Aorta (tissue), 5 donors: ENCODE data around the gene PARP12. TPM values are rescaled to one million over a fixed set of nuclear protein-coding genes. Genes with fewer than 3 reads are reported as not detected.

Experiments
- ATAC-seq: fragments of 200-7000 bp; cut with Tn5 transposase; one replicate; pipeline ENCODE4 v1.9.1; 2022; ENCODE audit warnings: moderate library complexity; ENCODE audit not compliant: low FRiP score
- DNase-seq, 2 donors: peaks; one replicate each; pipeline ENCODE4 v3.0.0-alpha.2; 2020
- H3K27ac ChIP-seq, 2 donors: one replicate each; pipeline ENCODE4 v1.5.1; 2013; ENCODE audit warnings: low read length in 2 of 2, mild to moderate bottlenecking in 2 of 2, moderate library complexity in 2 of 2, control low read depth in 1 of 2, inconsistent platforms in 1 of 2, low read depth in 1 of 2
- H3K27me3 ChIP-seq, 2 donors: one replicate each; pipeline ENCODE4 v1.6.1; 2013; ENCODE audit warnings: control low read depth in 1 of 2, low read length in 1 of 2, mild to moderate bottlenecking in 1 of 2, moderate library complexity in 1 of 2; ENCODE audit not compliant: insufficient read depth in 2 of 2, control insufficient read depth in 1 of 2
- H3K36me3 ChIP-seq, 2 donors: one replicate each; pipeline ENCODE4 v1.6.1; 2013; ENCODE audit warnings: control low read depth in 1 of 2, low read length in 1 of 2, mild to moderate bottlenecking in 1 of 2; ENCODE audit not compliant: insufficient read depth in 2 of 2, control insufficient read depth in 1 of 2
- H3K4me1 ChIP-seq, 2 donors: one replicate each; pipeline ENCODE4 v1.6.1; 2013; ENCODE audit warnings: low read length in 2 of 2, control low read depth in 1 of 2, mild to moderate bottlenecking in 1 of 2, moderate library complexity in 1 of 2; ENCODE audit not compliant: insufficient read depth in 2 of 2, control insufficient read depth in 1 of 2
- H3K4me3 ChIP-seq, 2 donors: one replicate each; pipeline ENCODE4 v1.5.1; 2013; ENCODE audit warnings: low read length in 2 of 2, control low read depth in 1 of 2, mild to moderate bottlenecking in 1 of 2
- H3K9me3 ChIP-seq: one replicate; pipeline ENCODE4 v1.6.1; 2013; ENCODE audit warnings: mild to moderate bottlenecking, low read length; ENCODE audit not compliant: control insufficient read depth
- WGBS, 2 donors: extraction: QIAGEN DNeasy Blood & Tissue Kit; methylation state at CpG; one replicate each; pipeline ENCODE4 v1.1.7; 2013; 5-methylcytosine and 5-hydroxymethylcytosine counted together
- intact Hi-C, 2 donors: fragments of 100-400 bp; cut with DNase I; formaldehyde crosslinking; loops; one replicate each; pipeline versions ENCODE4 v1.14.2 to v1.15.0; 2022
- polyA plus RNA-seq, 2 donors: library from polyadenylated mRNA; stranded (reverse); fragments of 200-250 nt; gene quantifications; one replicate each; pipeline ENCODE4 v1.2.3, GENCODE V29; 2013
- total RNA-seq, 2 donors: library from RNA; stranded (reverse); fragmentation: NEBNext Ultra II Directional; extraction: Animal tissue kit (Norgen Biotek cat#: 25700); gene quantifications; one replicate each; pipeline ENCODE4 v1.2.1, GENCODE V29; 2021
- donor health status: healthy with polysubstance abuse.
- donor health status: Bipolar disorder and iron deficiency.
- donor health status: DM: no; HTN: no; CAD: no.
- donor health status: DM: no; HTN: no; CAD: no.
- donor health status: DM: yes; HTN: yes; CAD: no.

Gene PARP12
- total and polyA plus RNA-seq, 4 donors: 14.7 to 43.5 (median 39.8) TPM

GRCh38 chr7:140045697-140046096 is 17.1 kb downstream of the PARP12 start:
- Histone ChIP-seq H3K36me3 (peaks cover 2 to 4% of the 10 kb centered on the region in 2 donors), H3K27me3 (no peaks in the 10 kb centered on the region), H3K4me1 (no peaks in the 10 kb centered on the region), H3K27ac (no peak overlapping the region), H3K9me3 (no peaks in the 10 kb centered on the region), H3K4me3 (no peak overlapping the region)
- intact Hi-C loops: no loop called here
- ATAC-seq (no peak), DNase-seq (no peak)
- WGBS, 2 donors: 17 to 23% methylated on average over 6 of the region's 6 CpGs

DNA sequence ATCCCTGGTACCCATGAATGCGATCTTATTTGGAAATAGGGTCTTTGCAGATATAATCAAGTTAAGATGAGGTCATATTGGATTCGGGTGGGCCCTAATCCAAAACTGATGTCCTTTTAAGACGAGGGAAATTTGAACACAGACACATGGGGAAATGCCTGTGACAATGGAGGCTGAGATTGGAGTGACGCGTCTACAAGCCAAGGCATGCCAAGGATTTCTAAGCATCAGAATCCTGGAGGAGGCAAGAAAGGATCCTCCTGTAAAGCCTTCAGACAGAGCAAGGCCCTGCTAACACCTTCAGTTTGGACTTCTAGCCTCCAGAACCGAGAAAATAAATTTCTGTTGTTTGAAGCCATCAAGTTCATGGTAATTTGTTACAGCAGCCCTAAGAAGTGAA is 18.5 kb downstream of the PARP12 start:
- no peak overlapping the region for H3K4me3 ChIP-seq
- no peaks in the 10 kb centered on the region for H3K9me3 ChIP-seq
- intact Hi-C loops: no loop called here
- no peaks in the 10 kb centered on the region for H3K27me3 ChIP-seq
- no peaks in the 10 kb centered on the region for H3K4me1 ChIP-seq
- 97 to 98% methylated on average over 6 of the region's 6 CpGs for WGBS, 2 donors
- H3K27ac ChIP-seq: no peak overlapping the region
- DNase-seq (no peak), ATAC-seq (no peak)
- H3K36me3 ChIP-seq: peaks cover 2 to 4% of the 10 kb centered on the region in 2 donors

GRCh38 chr7:140042386-140042670 is 20.4 kb downstream of the PARP12 start:
- peaks cover 6 to 7% of the 10 kb centered on the region in 2 donors for H3K36me3 ChIP-seq
- no peaks in the 10 kb centered on the region for H3K27me3 ChIP-seq
- no peak for DNase-seq
- 90 to 92% methylated on average over 10 of the region's 10 CpGs for WGBS, 2 donors
- no peak for ATAC-seq
- H3K4me3 ChIP-seq: no peak overlapping the region
- intact Hi-C loops: no loop called here
- H3K4me1 ChIP-seq: no peaks in the 10 kb centered on the region
- no peak overlapping the region for H3K27ac ChIP-seq
- no peaks in the 10 kb centered on the region for H3K9me3 ChIP-seq

GRCh38 chr7:140041659-140042385 is 20.9 kb downstream of the PARP12 start:
- ATAC-seq: no peak
- WGBS, 2 donors: 77 to 81% methylated on average over 12 of the region's 12 CpGs
- DNase-seq: no peak
- Histone ChIP-seq H3K4me1 (no peaks in the 10 kb centered on the region), H3K27ac (no peak overlapping the region), H3K36me3 (peaks cover 6 to 7% of the 10 kb centered on the region in 2 donors), H3K9me3 (no peaks in the 10 kb centered on the region), H3K4me3 (no peak overlapping the region), H3K27me3 (no peaks in the 10 kb centered on the region)
- intact Hi-C loops: no loop called here

GRCh38 chr7:140039896-140040295 is 22.9 kb downstream of the PARP12 start:
- H3K36me3 ChIP-seq: peaks cover 6 to 7% of the 10 kb centered on the region in 2 donors
- H3K27ac ChIP-seq: no peak overlapping the region
- intact Hi-C loops: no loop called here
- no peak overlapping the region for H3K4me3 ChIP-seq
- 95 to 97% methylated on average over 12 of the region's 12 CpGs for WGBS, 2 donors
- H3K9me3 ChIP-seq: no peaks in the 10 kb centered on the region
- no peaks in the 10 kb centered on the region for H3K27me3 ChIP-seq
- no peaks in the 10 kb centered on the region for H3K4me1 ChIP-seq
- ATAC-seq (no peak), DNase-seq (no peak)

DNA sequence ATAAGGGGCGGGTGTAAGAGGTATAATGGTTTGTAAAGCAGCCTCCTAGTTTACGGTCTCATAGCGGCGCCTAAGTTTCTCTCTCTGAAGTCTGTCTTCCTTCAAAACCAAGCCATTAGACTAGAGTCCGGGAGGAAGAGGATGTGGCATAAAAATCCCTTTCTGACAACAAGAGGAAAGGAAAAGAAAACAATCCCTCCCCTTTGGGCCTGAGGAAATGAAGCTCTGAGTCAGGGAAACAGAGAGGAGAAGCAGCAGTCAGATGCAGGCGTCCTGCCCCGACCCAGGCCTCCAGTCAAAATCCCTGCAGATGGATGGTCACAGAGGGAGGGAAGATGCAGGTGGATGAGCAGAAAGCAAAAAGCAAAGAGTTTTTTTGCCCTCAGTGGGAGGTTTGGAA is 23.7 kb downstream of the PARP12 start:
- H3K27me3 ChIP-seq: no peaks in the 10 kb centered on the region
- H3K4me1 ChIP-seq: no peaks in the 10 kb centered on the region
- 87 to 90% methylated on average over 7 of the region's 7 CpGs for WGBS, 2 donors
- H3K27ac ChIP-seq: no peak overlapping the region
- ATAC-seq (no peak), DNase-seq (no peak)
- peaks cover 6 to 7% of the 10 kb centered on the region in 2 donors for H3K36me3 ChIP-seq
- H3K4me3 ChIP-seq: no peak overlapping the region
- intact Hi-C loops: no loop called here
- H3K9me3 ChIP-seq: no peaks in the 10 kb centered on the region

DNA sequence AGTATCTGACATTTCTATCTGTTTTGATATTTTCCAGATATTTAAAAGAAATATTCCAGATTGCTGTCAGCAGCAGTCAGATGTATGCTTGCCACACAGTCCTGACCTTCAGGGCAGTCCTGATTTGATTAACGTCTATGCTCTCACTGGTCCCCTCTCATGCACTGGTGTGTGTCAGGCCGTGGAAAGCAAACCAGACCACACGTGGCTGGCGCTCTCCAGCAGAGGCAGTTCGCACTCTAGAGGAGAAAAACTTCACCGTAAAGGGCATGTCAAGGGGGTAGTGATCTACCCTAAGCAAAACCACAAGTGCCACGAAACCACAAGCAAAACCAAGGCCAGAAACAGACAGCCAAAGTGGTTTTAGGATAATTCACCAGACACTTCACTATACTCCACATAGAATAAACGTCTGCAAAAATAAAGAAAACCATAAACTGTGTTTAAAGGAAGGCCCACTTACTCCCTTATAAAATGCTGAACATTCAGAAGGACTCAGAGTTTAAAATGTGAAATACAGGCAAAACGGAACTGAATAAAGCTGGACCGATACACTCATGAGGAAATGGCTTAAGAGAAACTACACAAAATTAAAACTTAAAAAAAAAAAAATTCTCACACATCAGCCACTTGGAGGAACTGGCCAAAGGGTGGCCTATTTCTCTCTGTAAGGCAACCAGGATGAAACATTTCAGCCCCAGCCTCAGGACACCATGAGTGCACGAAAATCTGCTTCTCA is 26.4 kb downstream of the PARP12 start:
- Histone ChIP-seq H3K27ac (no peak overlapping the region), H3K4me3 (no peak overlapping the region), H3K4me1 (no peaks in the 10 kb centered on the region), H3K9me3 (no peaks in the 10 kb centered on the region), H3K27me3 (no peaks in the 10 kb centered on the region), H3K36me3 (peaks cover 4 to 5% of the 10 kb centered on the region in 2 donors)
- ATAC-seq (no peak), DNase-seq (no peak)
- intact Hi-C loops: no loop called here
- WGBS, 2 donors: 84 to 89% methylated on average over 11 of the region's 11 CpGs

DNA sequence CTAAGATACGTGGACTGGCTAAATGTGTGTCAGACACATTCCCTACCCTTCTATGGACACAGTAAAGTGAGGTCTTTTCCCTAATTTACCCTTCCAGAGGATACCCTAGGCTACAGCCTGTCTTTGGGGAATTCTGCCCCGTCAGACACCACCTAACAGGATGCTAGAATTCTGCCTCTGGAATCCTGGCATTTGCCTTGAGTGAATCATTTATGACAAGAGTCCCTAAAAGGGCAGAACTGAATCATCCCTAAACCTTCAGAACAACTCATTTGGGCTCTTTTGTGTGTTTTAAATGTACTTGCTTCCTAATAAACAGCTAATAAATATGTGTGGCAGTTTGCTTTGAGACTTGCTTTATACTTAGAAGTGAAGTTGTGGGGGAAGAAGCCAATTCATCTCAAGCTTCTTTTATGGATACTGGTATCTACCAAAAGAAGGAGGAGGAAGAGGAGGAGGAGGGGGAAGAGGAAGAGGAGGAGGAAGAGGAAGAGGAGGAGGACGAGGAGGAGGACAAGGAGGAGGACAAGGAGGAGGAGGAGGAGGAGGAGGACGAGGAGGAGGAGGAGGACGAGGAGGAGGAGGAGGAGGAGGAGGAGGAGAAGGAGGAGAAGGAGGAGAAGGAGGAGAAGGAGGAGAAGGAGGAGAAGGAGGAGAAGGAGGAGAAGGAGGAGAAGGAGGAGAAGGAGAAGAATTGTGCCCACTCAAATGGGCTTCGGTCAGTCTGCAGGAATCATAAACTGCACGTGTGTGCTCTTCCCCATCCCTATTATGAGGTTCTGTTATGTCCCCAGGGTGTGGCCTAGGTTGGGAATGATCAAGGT is 27.1 kb downstream of the PARP12 start:
- Histone ChIP-seq H3K27me3 (no peaks in the 10 kb centered on the region), H3K4me1 (no peaks in the 10 kb centered on the region), H3K36me3 (peaks cover 2 to 5% of the 10 kb centered on the region in 2 donors), H3K4me3 (no peak overlapping the region), H3K27ac (no peak overlapping the region), H3K9me3 (no peaks in the 10 kb centered on the region)
- no peak for ATAC-seq
- DNase-seq: no peak
- WGBS, 2 donors: 80 to 84% methylated on average over 4 to 5 of the region's 7 CpGs
- intact Hi-C loops: no loop called here
